B cell (primary cell): ENCODE results near the gene MEX3B. TPM values are rescaled to one million over a fixed set of nuclear protein-coding genes. Genes with fewer than 3 reads are reported as not detected.

ENCODE experiments used
- ATAC-seq: fragments of 200-7000 bp; cut with Tn5 transposase; one replicate; pipeline ENCODE4 v1.10.0; 2021; ENCODE audit warnings: low read depth, mild to moderate bottlenecking, moderate number of reproducible peaks, moderate library complexity
- CTCF ChIA-PET: fragments of 350-600 bp; sonication (Branson Sonifier 250); formaldehyde crosslinking; loops from one replicate; lab custom pipeline; 2021; ENCODE audit warnings: antibody characterized with exemption, inconsistent platforms; lab: Charles Lee
- POLR2A ChIA-PET: fragments of 350-600 bp; sonication (Branson Sonifier 250); formaldehyde crosslinking; loops from one replicate; lab custom pipeline; 2021; ENCODE audit warnings: antibody characterized with exemption; lab: Charles Lee
- DNase-seq: peaks from one replicate; pipeline ENCODE4 v3.0.0; 2013
- H2AFZ ChIP-seq: 2 replicates; pipeline ENCODE4 v1.6.1; 2012; ENCODE audit warnings: mild to moderate bottlenecking, low read depth, low read length; ENCODE audit not compliant: insufficient read depth, poor library complexity, severe bottlenecking
- H3K27ac ChIP-seq, 2 donors: 1 replicate in 1 of 2; 2 replicates in 1 of 2; pipeline ENCODE4 v1.5.1; 2012 to 2013; ENCODE audit warnings: low read length in 2 of 2, mild to moderate bottlenecking in 2 of 2, moderate library complexity in 1 of 2
- H3K27me3 ChIP-seq, 4 experiments: fragments of 200-600 bp in 1 of 4; sonication (generic) in 1 of 4; replicated peaks in 1 of 4; 1 replicate in 2 of 4; 2 replicates in 2 of 4; pipeline versions ENCODE4 v1.6.1 to v1.7.0; 2013 to 2016; ENCODE audit warnings: low read length in 3 of 4, mild to moderate bottlenecking in 2 of 4, mixed read lengths in 1 of 4, moderate library complexity in 1 of 4; ENCODE audit not compliant: insufficient read depth in 4 of 4, control insufficient read depth in 3 of 4; ENCODE audit errors: control extremely low read depth in 1 of 4
- H3K36me3 ChIP-seq, 2 experiments: replicated peaks in 1 of 2; 1 replicate in 1 of 2; 2 replicates in 1 of 2; pipeline versions ENCODE4 v1.6.1 to v1.7.1; 2013; ENCODE audit warnings: low read length in 1 of 2; ENCODE audit not compliant: insufficient read depth in 2 of 2, control insufficient read depth in 1 of 2; ENCODE audit errors: control extremely low read depth in 1 of 2, extremely low read depth in 1 of 2
- H3K4me1 ChIP-seq, 2 donors: fragments of 200-600 bp in 1 of 2; sonication (generic) in 1 of 2; 1 replicate in 1 of 2; 2 replicates in 1 of 2; pipeline versions ENCODE4 v1.5.1 to v1.6.1; 2013 to 2017; ENCODE audit warnings: low read length in 2 of 2; ENCODE audit not compliant: control insufficient read depth in 2 of 2, insufficient read depth in 2 of 2
- H3K4me2 ChIP-seq: replicated peaks from 2 replicates; pipeline ENCODE3; 2012; ENCODE audit warnings: mild to moderate bottlenecking, low read depth, low read length; ENCODE audit not compliant: poor library complexity, severe bottlenecking
- H3K4me3 ChIP-seq, 5 experiments: fragments of 200-600 bp in 1 of 5; sonication (generic) in 1 of 5; 1 replicate in 3 of 5; 2 replicates in 2 of 5; pipeline versions ENCODE4 v1.5.1 to v1.7.0; 2011 to 2016; ENCODE audit warnings: low read length in 4 of 5, mild to moderate bottlenecking in 4 of 5, low read depth in 2 of 5, control low read depth in 1 of 5, moderate library complexity in 1 of 5; ENCODE audit not compliant: insufficient read depth in 1 of 5; ENCODE audit errors: control extremely low read depth in 1 of 5, extremely low read depth in 1 of 5
- H3K79me2 ChIP-seq: fragments of 200-600 bp; sonication (generic); one replicate; pipeline ENCODE4 v1.6.0; 2016; ENCODE audit warnings: low read length; ENCODE audit not compliant: control insufficient read depth, insufficient read depth
- H3K9ac ChIP-seq: fragments of 200-600 bp; sonication (generic); 2 replicates; pipeline ENCODE4 v1.6.1; 2017; ENCODE audit warnings: mild to moderate bottlenecking, low read length, moderate library complexity
- H3K9me3 ChIP-seq, 3 donors: one replicate each; pipeline versions ENCODE4 v1.6.1 to v1.7.1; 2013; ENCODE audit warnings: low read length in 2 of 3; ENCODE audit not compliant: control insufficient read depth in 2 of 3, insufficient read depth in 1 of 3; ENCODE audit errors: control extremely low read depth in 1 of 3
- H4K20me1 ChIP-seq: 2 replicates; pipeline ENCODE4 v1.6.0; 2012; ENCODE audit warnings: mild to moderate bottlenecking, low read length; ENCODE audit not compliant: insufficient read depth, control insufficient read depth, poor library complexity, severe bottlenecking
- H3K27ac Mint-ChIP-seq: one replicate; pipeline ENCODE4 v1.8.0; 2021; ENCODE audit warnings: mixed read lengths
- H3K27me3 Mint-ChIP-seq: one replicate; pipeline ENCODE4 v1.8.0; 2021; ENCODE audit warnings: mixed read lengths
- H3K4me1 Mint-ChIP-seq: one replicate; pipeline ENCODE4 v1.8.0; 2021; ENCODE audit warnings: mixed read lengths
- H3K4me3 Mint-ChIP-seq: one replicate; pipeline ENCODE4 v1.8.0; 2021; ENCODE audit warnings: mixed read lengths
- H3K9me3 Mint-ChIP-seq: one replicate; pipeline ENCODE4 v1.8.0; 2022; ENCODE audit warnings: mixed read lengths; ENCODE audit not compliant: insufficient read depth
- EZH2 ChIP-seq: IDR thresholded peaks from 2 replicates; pipeline ENCODE4 v1.6.1; 2012; ENCODE audit warnings: borderline replicate concordance, low read depth, mild to moderate bottlenecking, moderate library complexity, low read length; ENCODE audit not compliant: insufficient read depth, poor library complexity, severe bottlenecking
- WGBS: methylation state at CpG from one replicate; pipeline ENCODE4 v1.1.5; 2013; ENCODE audit warnings: missing lambda C conversion rate; ENCODE audit not compliant: insufficient coverage; 5-methylcytosine and 5-hydroxymethylcytosine counted together
- intact Hi-C: fragments of 100-400 bp; cut with micrococcal nuclease; formaldehyde crosslinking; loops from one replicate; pipeline ENCODE4 v1.10.0; 2022
- polyA plus RNA-seq: library from polyadenylated mRNA; depleted of rRNA; stranded (reverse); fragments of >200 nt; gene quantifications from 2 replicates; pipeline ENCODE4 v1.2.3, GENCODE V29; 2012
- total RNA-seq, 2 donors: library from RNA; stranded (reverse); fragments of 120-200 nt in 1 of 2; gene quantifications; 1 replicate in 1 of 2; 2 replicates in 1 of 2; pipeline versions ENCODE4 v1.2.3 to v1.2.4, GENCODE V29; 2013 to 2022
- TF ChIP-seq, protein P1 (sequence below): fragments of 200-600 bp; IDR thresholded peaks from one replicate; pipeline ENCODE4 v1.8.0; 2022; ENCODE audit warnings: antibody characterized with exemption, mild to moderate bottlenecking

MEX3B gene
- total and polyA plus RNA-seq, 2 donors (not counting 1 experiment from before 2014, with no cell fraction given) = 0.40 to 0.59 TPM

DNA sequence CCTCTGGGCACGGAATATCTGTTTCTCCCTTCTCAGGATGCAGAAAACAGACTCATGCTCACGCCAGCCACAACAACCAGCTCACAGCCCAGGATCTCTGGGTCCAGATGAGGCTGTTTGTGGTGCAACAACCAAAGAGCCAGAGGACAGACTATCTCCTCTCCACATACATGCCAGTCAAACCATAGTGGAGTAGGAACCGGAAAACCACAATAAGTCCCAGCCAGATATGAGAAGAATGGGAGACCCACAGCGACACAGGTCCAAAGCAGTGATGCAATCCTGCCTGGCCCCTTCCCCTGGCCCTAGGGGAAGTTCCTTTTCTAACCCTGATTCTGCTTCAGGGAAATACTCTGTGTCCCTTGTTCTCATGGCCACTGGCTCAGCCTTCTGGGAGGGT, 27.6 kb downstream of the MEX3B start:
- Histone ChIP-seq H3K27ac (no peak overlapping the region), H4K20me1 (no peaks in the 10 kb centered on the region), H3K9me3 (no peaks in the 10 kb centered on the region), H2AFZ (no peak overlapping the region), H3K27me3 (peaks cover 0 to 8% (median 2%) of the 10 kb centered on the region in 4 experiments), H3K4me3 (no peak overlapping the region), H3K79me2 (no peaks in the 10 kb centered on the region), H3K9ac (no peak overlapping the region), H3K36me3 (no peaks in the 10 kb centered on the region), H3K4me2 (no peak overlapping the region), H3K4me1 (no peaks in the 10 kb centered on the region)
- ATAC-seq (no peak), DNase-seq (no peak)
- WGBS = 0% methylated on average over 3 of the region's 4 CpGs
- TF ChIP-seq, protein P1, sequence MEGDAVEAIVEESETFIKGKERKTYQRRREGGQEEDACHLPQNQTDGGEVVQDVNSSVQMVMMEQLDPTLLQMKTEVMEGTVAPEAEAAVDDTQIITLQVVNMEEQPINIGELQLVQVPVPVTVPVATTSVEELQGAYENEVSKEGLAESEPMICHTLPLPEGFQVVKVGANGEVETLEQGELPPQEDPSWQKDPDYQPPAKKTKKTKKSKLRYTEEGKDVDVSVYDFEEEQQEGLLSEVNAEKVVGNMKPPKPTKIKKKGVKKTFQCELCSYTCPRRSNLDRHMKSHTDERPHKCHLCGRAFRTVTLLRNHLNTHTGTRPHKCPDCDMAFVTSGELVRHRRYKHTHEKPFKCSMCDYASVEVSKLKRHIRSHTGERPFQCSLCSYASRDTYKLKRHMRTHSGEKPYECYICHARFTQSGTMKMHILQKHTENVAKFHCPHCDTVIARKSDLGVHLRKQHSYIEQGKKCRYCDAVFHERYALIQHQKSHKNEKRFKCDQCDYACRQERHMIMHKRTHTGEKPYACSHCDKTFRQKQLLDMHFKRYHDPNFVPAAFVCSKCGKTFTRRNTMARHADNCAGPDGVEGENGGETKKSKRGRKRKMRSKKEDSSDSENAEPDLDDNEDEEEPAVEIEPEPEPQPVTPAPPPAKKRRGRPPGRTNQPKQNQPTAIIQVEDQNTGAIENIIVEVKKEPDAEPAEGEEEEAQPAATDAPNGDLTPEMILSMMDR = no peak
- no peak for TF ChIP-seq EZH2
- Mint-ChIP-seq H3K27me3 (peaks cover 24% of the 10 kb centered on the region), H3K4me3 (no peak overlapping the region), H3K4me1 (no peaks in the 10 kb centered on the region), H3K27ac (no peak overlapping the region), H3K9me3 (no peaks in the 10 kb centered on the region)
- POLR2A ChIA-PET = no interaction called here
- CTCF ChIA-PET = no interaction called here
- intact Hi-C loops = no loop called here

DNA sequence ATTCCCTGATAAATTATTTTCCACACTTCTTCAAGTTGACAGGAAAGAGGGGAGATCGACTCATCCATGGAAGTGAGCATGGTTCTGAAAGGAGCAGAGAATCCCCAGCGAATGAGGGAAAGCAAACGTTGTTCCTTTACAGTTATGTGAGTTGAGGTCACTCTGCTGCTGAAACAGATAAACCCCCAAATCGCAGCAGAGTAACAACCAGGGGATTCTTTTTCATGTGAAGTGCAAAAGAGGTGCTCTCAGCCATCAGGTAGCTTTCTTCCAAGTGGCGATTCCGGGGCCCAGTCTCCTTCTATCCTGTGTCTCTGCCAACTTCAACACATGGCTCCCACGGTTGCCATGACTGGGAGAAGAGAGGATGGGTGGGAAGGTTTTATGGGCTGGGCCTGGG, 28.2 kb downstream of the MEX3B start:
- ATAC-seq (no peak), DNase-seq (no peak)
- WGBS = 69% methylated on average over 2 of the region's 7 CpGs
- Histone ChIP-seq H3K27ac (no peak overlapping the region), H3K4me2 (no peak overlapping the region), H3K27me3 (peaks cover 0 to 8% (median 2%) of the 10 kb centered on the region in 4 experiments), H4K20me1 (no peaks in the 10 kb centered on the region), H3K79me2 (no peaks in the 10 kb centered on the region), H3K9ac (no peak overlapping the region), H3K4me1 (no peaks in the 10 kb centered on the region), H3K36me3 (no peaks in the 10 kb centered on the region), H2AFZ (no peak overlapping the region), H3K4me3 (no peak overlapping the region), H3K9me3 (no peaks in the 10 kb centered on the region)
- Mint-ChIP-seq H3K27ac (no peak overlapping the region), H3K9me3 (no peaks in the 10 kb centered on the region), H3K27me3 (peaks cover 29% of the 10 kb centered on the region), H3K4me3 (no peak overlapping the region), H3K4me1 (no peaks in the 10 kb centered on the region)
- CTCF ChIA-PET = no interaction called here
- intact Hi-C loops = no loop called here
- POLR2A ChIA-PET = no interaction called here
- TF ChIP-seq, protein P1 = no peak
- no peak for TF ChIP-seq EZH2
